Mesenchymal stem cell (in vitro differentiated cells and primary cell): ENCODE data around the gene DDX25.

Experiments used
- DNase-seq: peaks from one replicate; pipeline ENCODE4 v3.0.0-alpha.2; 2013
- H2AFZ ChIP-seq: one replicate; pipeline ENCODE4 v1.6.1; 2013; ENCODE audit warnings: low read depth, mild to moderate bottlenecking, control low read depth, inconsistent platforms, low read length, moderate library complexity
- H2AK5ac ChIP-seq: 2 replicates; pipeline ENCODE4 v1.6.1; 2013; ENCODE audit warnings: low read length, moderate library complexity, mild to moderate bottlenecking, inconsistent platforms; ENCODE audit not compliant: severe bottlenecking
- H2BK120ac ChIP-seq: one replicate; pipeline ENCODE4 v1.6.1; 2013; ENCODE audit warnings: low read depth, mild to moderate bottlenecking, inconsistent platforms, low read length, moderate library complexity
- H2BK12ac ChIP-seq, 2 experiments: one replicate each; pipeline ENCODE4 v1.6.1; 2013; ENCODE audit warnings: inconsistent platforms in 2 of 2, low read length in 2 of 2, mild to moderate bottlenecking in 2 of 2, moderate library complexity in 2 of 2, control low read depth in 1 of 2
- H2BK15ac ChIP-seq: one replicate; pipeline ENCODE4 v1.6.1; 2013; ENCODE audit warnings: mild to moderate bottlenecking, low read depth, inconsistent platforms; ENCODE audit not compliant: poor library complexity, severe bottlenecking
- H2BK5ac ChIP-seq: 2 replicates; pipeline ENCODE4 v1.6.1; 2013; ENCODE audit warnings: low read depth, mild to moderate bottlenecking, low read length, control low read depth, inconsistent platforms; ENCODE audit not compliant: poor library complexity, severe bottlenecking
- H3K14ac ChIP-seq, 2 experiments: one replicate each; pipeline ENCODE4 v1.6.1; 2013; ENCODE audit warnings: inconsistent platforms in 2 of 2, low read length in 2 of 2, control low read depth in 1 of 2, mild to moderate bottlenecking in 1 of 2, moderate library complexity in 1 of 2
- H3K18ac ChIP-seq, 2 experiments: one replicate each; pipeline ENCODE4 v1.6.1; 2013; ENCODE audit warnings: inconsistent platforms in 2 of 2, low read length in 2 of 2, control low read depth in 1 of 2, low read depth in 1 of 2, mild to moderate bottlenecking in 1 of 2
- H3K23ac ChIP-seq, 2 experiments: one replicate each; pipeline ENCODE4 v1.6.1; 2013; ENCODE audit warnings: inconsistent platforms in 2 of 2, low read length in 2 of 2, mild to moderate bottlenecking in 2 of 2, moderate library complexity in 2 of 2, control low read depth in 1 of 2
- H3K27ac ChIP-seq: 2 replicates; pipeline ENCODE4 v1.5.1; 2013; ENCODE audit warnings: mild to moderate bottlenecking, moderate library complexity, low read length, control low read depth, inconsistent platforms; ENCODE audit not compliant: poor library complexity, severe bottlenecking
- H3K27me3 ChIP-seq, 2 experiments: 2 replicates each; pipeline versions ENCODE4 v1.6.1 to v1.7.0; 2013; ENCODE audit warnings: low read length in 2 of 2, mild to moderate bottlenecking in 2 of 2, moderate library complexity in 2 of 2, control low read depth in 1 of 2, inconsistent platforms in 1 of 2; ENCODE audit not compliant: control insufficient read depth in 1 of 2, insufficient read depth in 1 of 2
- H3K36me3 ChIP-seq, 2 experiments: 2 replicates each; pipeline versions ENCODE4 v1.6.1 to v1.7.0; 2013; ENCODE audit warnings: low read length in 2 of 2, control low read depth in 1 of 2, inconsistent platforms in 1 of 2, low read depth in 1 of 2, mild to moderate bottlenecking in 1 of 2; ENCODE audit not compliant: insufficient read depth in 2 of 2, control insufficient read depth in 1 of 2
- H3K4ac ChIP-seq, 2 experiments: one replicate each; pipeline ENCODE4 v1.6.1; 2013; ENCODE audit warnings: inconsistent platforms in 2 of 2, low read length in 2 of 2, mild to moderate bottlenecking in 2 of 2, moderate library complexity in 2 of 2, control low read depth in 1 of 2, low read depth in 1 of 2
- H3K4me1 ChIP-seq: 2 replicates; pipeline ENCODE4 v1.6.1; 2013; ENCODE audit warnings: low read depth, low read length, control low read depth; ENCODE audit not compliant: control insufficient read depth, insufficient read depth
- H3K4me2 ChIP-seq: 2 replicates; pipeline ENCODE4 v1.6.1; 2013; ENCODE audit warnings: low read length, mild to moderate bottlenecking, inconsistent platforms; ENCODE audit not compliant: poor library complexity, severe bottlenecking
- H3K4me3 ChIP-seq, 2 experiments: 2 replicates each; pipeline versions ENCODE4 v1.5.1 to v1.7.0; 2013; ENCODE audit warnings: low read length in 2 of 2, mild to moderate bottlenecking in 2 of 2, control low read depth in 1 of 2, low read depth in 1 of 2; ENCODE audit not compliant: insufficient read depth in 1 of 2
- H3K79me1 ChIP-seq: replicated peaks from 2 replicates; pipeline ENCODE4 v1.6.1; 2013; ENCODE audit warnings: mild to moderate bottlenecking, control low read depth, low read length, inconsistent platforms; ENCODE audit not compliant: poor library complexity, severe bottlenecking
- H3K9ac ChIP-seq: 2 replicates; pipeline ENCODE4 v1.7.0; 2013; ENCODE audit warnings: mild to moderate bottlenecking, low read length, moderate library complexity
- H3K9me3 ChIP-seq: 2 replicates; pipeline ENCODE4 v1.7.0; 2013; ENCODE audit warnings: mild to moderate bottlenecking, low read length; ENCODE audit not compliant: control insufficient read depth
- H4K8ac ChIP-seq: one replicate; pipeline ENCODE4 v1.6.1; 2013; ENCODE audit warnings: inconsistent platforms, mild to moderate bottlenecking, low read length, moderate library complexity
- H4K91ac ChIP-seq: one replicate; pipeline ENCODE4 v1.6.1; 2013; ENCODE audit warnings: mild to moderate bottlenecking, low read length, inconsistent platforms
- WGBS: methylation state at CpG from one replicate; pipeline ENCODE4 v1.1.7; 2013; ENCODE audit warnings: mixed read lengths; 5-methylcytosine and 5-hydroxymethylcytosine counted together

The DDX25 gene

DNA sequence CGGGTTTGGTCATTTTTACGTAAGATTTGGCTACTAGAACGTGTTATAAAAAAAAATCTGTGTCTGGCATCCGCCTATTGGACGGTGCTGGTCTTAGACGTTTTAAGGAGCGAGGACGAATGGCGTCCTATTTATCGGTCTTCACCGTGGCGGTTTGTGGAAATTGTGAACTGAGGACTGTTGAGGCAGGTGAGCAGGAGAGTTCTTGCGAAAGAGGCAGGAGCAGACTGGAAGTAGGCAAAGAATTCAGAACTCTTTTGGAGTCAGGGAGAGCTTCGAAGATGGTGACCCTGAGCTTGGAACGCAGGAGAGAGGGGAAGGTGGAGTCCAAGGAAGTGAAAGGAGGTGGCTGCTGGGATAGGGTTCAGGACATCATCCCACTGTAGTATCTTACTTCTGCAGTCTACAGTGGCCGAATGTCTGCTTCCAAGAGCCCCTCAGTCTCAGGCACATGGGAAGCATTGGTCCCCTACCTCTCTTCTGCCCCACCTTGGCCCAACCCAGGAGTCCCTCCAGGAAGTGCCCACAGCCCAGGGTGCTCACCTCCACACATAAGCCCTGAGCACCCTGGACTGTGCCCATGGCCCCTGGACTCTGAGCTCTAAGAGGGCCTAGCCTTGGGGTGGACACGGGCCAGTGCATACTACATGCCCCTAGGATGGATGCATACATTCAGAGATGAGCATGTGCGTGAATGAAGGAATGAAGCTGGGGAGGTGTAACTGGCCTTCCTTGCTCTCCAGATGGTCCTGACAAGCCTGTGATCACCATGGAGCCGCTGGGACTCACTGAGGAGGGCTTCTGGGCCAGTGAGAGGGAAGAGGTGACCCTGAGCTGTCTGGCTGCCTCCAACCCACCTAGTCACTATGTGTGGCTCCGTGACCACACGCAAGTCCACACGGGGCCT lies 45.2 kb downstream of the DDX25 start:
- Histone ChIP-seq H3K9ac (no peak overlapping the region), H3K14ac (no peak overlapping the region), H3K9me3 (no peaks in the 10 kb centered on the region), H3K36me3 (peaks cover 0 to 11% of the 10 kb centered on the region in 2 experiments), H2AK5ac (no peak overlapping the region), H2BK12ac (no peak overlapping the region), H3K18ac (no peak overlapping the region), H3K27ac (no peak overlapping the region), H2BK15ac (no peak overlapping the region), H3K27me3 (peaks cover 0 to 12% of the 10 kb centered on the region in 2 experiments), H2BK120ac (no peak overlapping the region), H4K91ac (no peak overlapping the region), H3K79me1 (no peaks in the 10 kb centered on the region), H3K4me2 (no peak overlapping the region), H2BK5ac (no peak overlapping the region), H3K4me1 (peaks cover 9% of the 10 kb centered on the region), H3K23ac (no peak overlapping the region), H3K4ac (no peak overlapping the region), H4K8ac (no peak overlapping the region), H3K4me3 (no peak overlapping the region), H2AFZ (no peak overlapping the region)
- 96% methylated on average over 21 of the region's 22 CpGs for WGBS
- DNase-seq = no peak

DNA sequence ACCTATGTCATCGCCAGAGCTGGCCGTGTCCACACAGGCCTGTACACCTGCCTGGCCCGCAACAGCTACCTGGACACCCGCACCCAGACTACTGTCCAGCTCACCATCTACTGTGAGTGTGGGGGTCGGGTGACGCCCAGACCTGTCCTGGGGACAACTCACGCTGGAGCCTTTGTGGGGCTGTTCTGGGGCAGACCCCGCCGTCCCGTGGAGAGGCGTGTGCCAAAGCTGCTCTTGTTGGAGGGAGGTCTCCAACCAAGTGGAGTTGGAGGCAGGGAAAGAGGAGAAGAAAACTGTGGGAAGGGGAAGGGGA lies 45.8 kb downstream of the DDX25 start:
- Histone ChIP-seq H2BK120ac (no peak overlapping the region), H3K4ac (no peak overlapping the region), H2BK15ac (no peak overlapping the region), H3K79me1 (no peaks in the 10 kb centered on the region), H3K14ac (no peak overlapping the region), H3K4me2 (no peak overlapping the region), H3K4me1 (peaks cover 9% of the 10 kb centered on the region), H3K9me3 (no peaks in the 10 kb centered on the region), H3K4me3 (no peak overlapping the region), H3K23ac (no peak overlapping the region), H4K91ac (no peak overlapping the region), H3K18ac (no peak overlapping the region), H3K27me3 (peaks cover 0 to 7% of the 10 kb centered on the region in 2 experiments), H3K9ac (no peak overlapping the region), H2BK12ac (no peak overlapping the region), H2AFZ (no peak overlapping the region), H4K8ac (no peak overlapping the region), H3K36me3 (peaks cover 0 to 15% of the 10 kb centered on the region in 2 experiments), H2AK5ac (no peak overlapping the region), H3K27ac (no peak overlapping the region), H2BK5ac (no peak overlapping the region)
- no peak for DNase-seq
- 92% methylated on average over 10 of the region's 11 CpGs for WGBS

GRCh38 chr11:125950696-125951651 lies 46.7 kb downstream of the DDX25 start:
- Histone ChIP-seq H2AK5ac (no peak overlapping the region), H3K14ac (no peak overlapping the region), H3K4me3 (no peak overlapping the region), H3K4ac (no peak overlapping the region), H3K79me1 (no peaks in the 10 kb centered on the region), H3K27ac (no peak overlapping the region), H2BK12ac (no peak overlapping the region), H3K36me3 (peaks cover 0 to 24% of the 10 kb centered on the region in 2 experiments), H2BK15ac (no peak overlapping the region), H3K23ac (no peak overlapping the region), H3K27me3 (peaks cover 0 to 7% of the 10 kb centered on the region in 2 experiments), H2AFZ (no peak overlapping the region), H2BK120ac (no peak overlapping the region), H4K91ac (no peak overlapping the region), H3K9ac (no peak overlapping the region), H4K8ac (no peak overlapping the region), H3K4me2 (no peak overlapping the region), H2BK5ac (no peak overlapping the region), H3K4me1 (peaks cover 3% of the 10 kb centered on the region), H3K18ac (no peak overlapping the region), H3K9me3 (no peaks in the 10 kb centered on the region)
- 84% methylated on average over 14 of the region's 15 CpGs for WGBS
- DNase-seq = peak; percentile 57

- Histone ChIP-seq H3K4ac (no peak overlapping the region), H3K4me2 (no peak overlapping the region), H3K4me1 (peaks cover 3% of the 10 kb centered on the region), H3K4me3 (no peak overlapping the region), H3K79me1 (no peaks in the 10 kb centered on the region), H2AFZ (no peak overlapping the region), H2BK120ac (no peak overlapping the region), H3K9ac (no peak overlapping the region), H3K23ac (no peak overlapping the region), H3K9me3 (no peaks in the 10 kb centered on the region), H3K36me3 (peaks cover 0 to 31% of the 10 kb centered on the region in 2 experiments), H4K91ac (no peak overlapping the region), H3K18ac (no peak overlapping the region), H3K27ac (no peak overlapping the region), H3K14ac (no peak overlapping the region), H4K8ac (no peak overlapping the region), H2BK5ac (no peak overlapping the region), H2BK15ac (no peak overlapping the region), H2BK12ac (no peak overlapping the region), H2AK5ac (no peak overlapping the region), H3K27me3 (peaks cover 0 to 7% of the 10 kb centered on the region in 2 experiments)
- no peak for DNase-seq
- 79% methylated on average over 8 of the region's 11 CpGs for WGBS
Observed at GRCh38 chr11:125951731-125952130, 47.4 kb downstream of the DDX25 start.
